HEK293T (cell line): ENCODE data around the gene XRCC5.

Experiments used
- ARNT ChIP-seq: fragments of 450-650 bp; IDR thresholded peaks from 2 replicates; pipeline ENCODE4 v1.6.1; 2017; ENCODE audit warnings: mild to moderate bottlenecking
- BHLHE40 ChIP-seq: fragments of 450-650 bp; IDR thresholded peaks from 2 replicates; pipeline ENCODE4 v1.6.1; 2016; ENCODE audit warnings: mild to moderate bottlenecking, moderate library complexity, borderline replicate concordance
- ELF4 ChIP-seq: fragments of 450-650 bp; IDR thresholded peaks from 2 replicates; pipeline ENCODE4 v1.6.1; 2017; ENCODE audit warnings: antibody characterized with exemption
- FOXM1 ChIP-seq: fragments of 450-650 bp; IDR thresholded peaks from 2 replicates; pipeline ENCODE4 v1.6.1; 2017; ENCODE audit warnings: mild to moderate bottlenecking, borderline replicate concordance
- HDGF ChIP-seq: fragments of 450-650 bp; IDR thresholded peaks from 2 replicates; pipeline ENCODE4 v1.6.1; 2017; ENCODE audit warnings: antibody characterized with exemption, borderline replicate concordance
- NFRKB ChIP-seq: fragments of 450-650 bp; IDR thresholded peaks from 2 replicates; pipeline ENCODE4 v1.6.1; 2016; ENCODE audit warnings: mild to moderate bottlenecking, moderate library complexity
- SP1 ChIP-seq: fragments of 450-650 bp; IDR thresholded peaks from 2 replicates; pipeline ENCODE4 v1.6.1; 2017
- SUZ12 ChIP-seq: fragments of 450-650 bp; IDR thresholded peaks from 2 replicates; pipeline ENCODE4 v1.6.1; 2016; ENCODE audit warnings: mild to moderate bottlenecking
- TARDBP ChIP-seq: fragments of 450-650 bp; IDR thresholded peaks from 2 replicates; pipeline ENCODE4 v1.6.1; 2016
- ZNF384 ChIP-seq: fragments of 450-650 bp; IDR thresholded peaks from 2 replicates; pipeline ENCODE4 v1.6.1; 2016

DNA sequence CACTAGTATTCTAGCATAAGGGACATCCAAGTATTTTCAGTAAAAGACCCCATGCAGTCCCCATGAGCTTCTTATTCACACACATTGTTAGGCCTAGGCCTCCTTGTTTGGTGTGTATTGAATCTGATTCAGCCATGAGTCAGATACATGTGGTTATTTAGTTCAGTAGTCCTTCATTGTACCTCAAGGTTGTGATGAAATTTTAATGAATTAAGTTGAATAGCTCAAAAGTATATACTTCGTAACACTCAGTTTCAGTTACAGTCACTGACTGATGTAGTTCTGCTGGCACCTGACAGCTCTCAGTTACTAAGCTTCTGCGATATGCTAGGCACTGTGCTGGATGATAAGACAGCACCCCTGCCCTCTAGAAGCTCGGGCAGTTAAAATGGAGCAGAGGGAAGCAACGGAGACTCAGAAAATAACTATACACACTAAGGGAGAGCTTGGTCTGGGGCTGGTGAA, 86.4 kb downstream of the XRCC5 start:
- no peak for TF ChIP-seq ARNT
- TF ChIP-seq SUZ12, result no peak
- no peak for TF ChIP-seq TARDBP
- no peak for TF ChIP-seq ELF4
- no peak for TF ChIP-seq FOXM1
- no peak for TF ChIP-seq NFRKB
- no peak for TF ChIP-seq SP1
- TF ChIP-seq ZNF384, result no peak
- no peak for TF ChIP-seq BHLHE40
- no peak for TF ChIP-seq HDGF
